Activated T-helper 17 cell treated with anti-CD3 and anti-CD28 coated beads, Interleukin-2, amount 50 U/mL, for 72 hours (primary cell): ENCODE measurements around the gene TMIGD3. TPM values are rescaled to one million over a fixed set of nuclear protein-coding genes. Genes with fewer than 3 reads are reported as not detected.
A peak's percentile ranks its signal among the peaks of the same experiment; 100 is the strongest.

Experiments
- ATAC-seq: fragments of 150-1000 bp; cut with Tn5 transposase; replicated peaks from 2 replicates; pipeline ENCODE4 v1.10.0; 2021; ENCODE audit warnings: mild to moderate bottlenecking, moderate library complexity
- H3K27ac Mint-ChIP-seq: one replicate; pipeline ENCODE4 v1.8.0; 2022; ENCODE audit warnings: mixed read lengths
- H3K27me3 Mint-ChIP-seq: one replicate; pipeline ENCODE4 v1.8.0; 2022; ENCODE audit warnings: mixed read lengths
- H3K36me3 Mint-ChIP-seq: one replicate; pipeline ENCODE4 v1.8.0; 2022; ENCODE audit warnings: low read depth, mild to moderate bottlenecking, mixed read lengths
- H3K4me1 Mint-ChIP-seq: one replicate; pipeline ENCODE4 v1.8.0; 2022; ENCODE audit warnings: mixed read lengths
- H3K4me3 Mint-ChIP-seq: one replicate; pipeline ENCODE4 v1.8.0; 2022; ENCODE audit warnings: mild to moderate bottlenecking, mixed read lengths
- H3K9me3 Mint-ChIP-seq: one replicate; pipeline ENCODE4 v1.8.0; 2022; ENCODE audit warnings: mixed read lengths
- total RNA-seq, 2 donors: library from RNA; stranded (reverse); gene quantifications; one replicate each; pipeline ENCODE4 v1.2.3, GENCODE V29; 2022

TMIGD3 gene
- total RNA-seq, 2 donors from 2014 or later: 0.41 TPM; not detected in 1

DNA sequence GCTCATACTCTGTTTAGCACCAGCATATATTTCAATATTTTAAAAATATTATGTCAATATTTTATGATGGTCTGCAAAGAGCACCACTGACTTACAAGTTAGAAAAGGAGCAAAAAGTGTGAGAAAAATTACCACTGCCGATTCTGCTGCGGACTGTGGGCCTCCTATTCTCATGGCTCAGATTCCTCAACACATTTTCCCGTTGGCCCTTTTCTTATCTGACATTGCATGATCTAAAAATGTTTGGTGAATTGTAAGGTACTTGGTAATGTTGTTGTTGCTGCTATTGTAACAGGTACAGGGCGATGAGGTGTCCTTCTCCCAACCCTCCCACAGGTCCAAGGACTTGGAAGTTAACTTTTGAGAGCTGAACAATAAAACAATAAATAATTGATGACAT, 28.9 kb downstream of the TMIGD3 start:
- peaks cover 37% of the 10 kb centered on the region for H3K4me1 Mint-ChIP-seq
- H3K4me3 Mint-ChIP-seq: no peak overlapping the region
- H3K36me3 Mint-ChIP-seq: peaks cover 22% of the 10 kb centered on the region
- no peak overlapping the region for H3K27ac Mint-ChIP-seq
- ATAC-seq: no peak
- H3K27me3 Mint-ChIP-seq: no peaks in the 10 kb centered on the region
- peaks cover 5% of the 10 kb centered on the region for H3K9me3 Mint-ChIP-seq

DNA sequence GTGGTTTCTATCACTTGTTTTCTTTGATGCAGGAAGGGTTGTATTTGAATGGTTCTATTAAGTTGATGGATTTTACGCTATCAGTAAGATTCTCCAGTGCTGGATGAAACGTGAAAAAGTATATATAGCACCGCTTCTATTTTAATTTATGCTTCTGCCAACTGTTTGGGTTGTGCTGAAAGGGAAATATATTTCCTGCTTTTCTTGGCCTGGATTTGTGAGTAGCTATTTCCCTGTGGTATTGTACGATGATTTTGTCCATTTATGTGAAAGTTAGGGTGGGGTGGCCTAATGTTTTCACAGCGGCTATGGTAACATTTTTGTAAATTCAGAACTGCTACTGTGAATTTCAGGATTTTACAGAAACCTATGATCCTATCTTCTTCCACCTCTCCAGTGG, 29.3 kb downstream of the TMIGD3 start:
- no peak for ATAC-seq
- Mint-ChIP-seq H3K4me3 (no peak overlapping the region), H3K36me3 (peaks cover 22% of the 10 kb centered on the region), H3K27ac (peak overlapping the region; percentile 83), H3K4me1 (peaks cover 37% of the 10 kb centered on the region), H3K27me3 (no peaks in the 10 kb centered on the region), H3K9me3 (peaks cover 5% of the 10 kb centered on the region)

GRCh38 chr1:111471538-111471937, 31.9 kb downstream of the TMIGD3 start:
- Mint-ChIP-seq H3K27me3 (no peaks in the 10 kb centered on the region), H3K4me1 (peaks cover 17% of the 10 kb centered on the region), H3K4me3 (no peak overlapping the region), H3K9me3 (no peaks in the 10 kb centered on the region), H3K36me3 (peaks cover 7% of the 10 kb centered on the region), H3K27ac (no peak overlapping the region)
- ATAC-seq: no peak

DNA sequence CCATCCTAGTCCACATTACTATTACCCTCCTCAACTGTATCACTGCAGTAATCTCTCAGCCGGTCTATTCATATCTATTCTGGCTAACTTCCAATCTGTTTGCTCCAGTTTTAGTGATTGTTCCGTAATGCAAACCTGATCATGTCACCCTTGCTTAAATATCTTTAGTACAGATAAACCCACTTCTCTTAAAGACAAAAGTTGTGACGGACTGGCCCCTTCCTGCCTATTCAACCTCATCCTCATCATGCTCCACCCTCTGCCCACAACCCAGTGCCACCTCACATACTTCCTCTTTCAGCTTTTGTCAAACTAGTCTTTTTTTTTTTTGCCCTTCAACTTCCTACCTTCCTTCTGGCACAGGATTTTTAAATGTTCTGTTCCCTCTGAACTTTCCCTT, 32.4 kb downstream of the TMIGD3 start:
- no peak overlapping the region for H3K4me3 Mint-ChIP-seq
- no peaks in the 10 kb centered on the region for H3K27me3 Mint-ChIP-seq
- peaks cover 7% of the 10 kb centered on the region for H3K36me3 Mint-ChIP-seq
- no peaks in the 10 kb centered on the region for H3K9me3 Mint-ChIP-seq
- H3K4me1 Mint-ChIP-seq: peaks cover 15% of the 10 kb centered on the region
- peak; percentile 78 for ATAC-seq
- no peak overlapping the region for H3K27ac Mint-ChIP-seq

- Mint-ChIP-seq H3K36me3 (peaks cover 7% of the 10 kb centered on the region), H3K27ac (no peak overlapping the region), H3K9me3 (no peaks in the 10 kb centered on the region), H3K4me1 (peaks cover 11% of the 10 kb centered on the region), H3K27me3 (no peaks in the 10 kb centered on the region), H3K4me3 (no peak overlapping the region)
- ATAC-seq: peak; percentile 7
These were observed 32.8 kb downstream of the TMIGD3 start for GRCh38 chr1:111470596-111470995.

DNA sequence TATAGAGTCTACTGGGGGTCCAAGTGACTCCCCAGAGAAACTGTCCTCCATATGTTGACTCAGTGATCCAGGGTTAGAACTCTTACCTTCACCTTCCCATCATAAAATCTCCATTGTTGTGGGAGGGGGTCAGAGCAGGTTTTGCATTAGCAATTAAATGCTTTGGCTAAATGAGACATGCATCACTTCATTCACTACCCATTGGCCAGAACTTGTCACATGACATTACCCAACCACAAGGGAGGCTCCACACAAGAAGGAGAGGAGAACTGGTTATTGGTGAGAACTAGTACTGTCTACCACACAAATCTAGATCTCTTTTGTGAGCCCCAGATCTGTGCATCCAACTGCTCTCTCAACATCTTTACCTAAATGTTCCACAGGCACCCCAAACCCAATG, 33.9 kb downstream of the TMIGD3 start:
- Mint-ChIP-seq H3K4me1 (peaks cover 6% of the 10 kb centered on the region), H3K36me3 (peaks cover 12% of the 10 kb centered on the region), H3K27ac (no peak overlapping the region), H3K9me3 (no peaks in the 10 kb centered on the region), H3K27me3 (no peaks in the 10 kb centered on the region), H3K4me3 (no peak overlapping the region)
- no peak for ATAC-seq

GRCh38 chr1:111468717-111469100, 34.7 kb downstream of the TMIGD3 start:
- no peaks in the 10 kb centered on the region for H3K27me3 Mint-ChIP-seq
- no peak for ATAC-seq
- H3K36me3 Mint-ChIP-seq: peaks cover 18% of the 10 kb centered on the region
- peaks cover 6% of the 10 kb centered on the region for H3K4me1 Mint-ChIP-seq
- no peak overlapping the region for H3K4me3 Mint-ChIP-seq
- no peaks in the 10 kb centered on the region for H3K9me3 Mint-ChIP-seq
- no peak overlapping the region for H3K27ac Mint-ChIP-seq

DNA sequence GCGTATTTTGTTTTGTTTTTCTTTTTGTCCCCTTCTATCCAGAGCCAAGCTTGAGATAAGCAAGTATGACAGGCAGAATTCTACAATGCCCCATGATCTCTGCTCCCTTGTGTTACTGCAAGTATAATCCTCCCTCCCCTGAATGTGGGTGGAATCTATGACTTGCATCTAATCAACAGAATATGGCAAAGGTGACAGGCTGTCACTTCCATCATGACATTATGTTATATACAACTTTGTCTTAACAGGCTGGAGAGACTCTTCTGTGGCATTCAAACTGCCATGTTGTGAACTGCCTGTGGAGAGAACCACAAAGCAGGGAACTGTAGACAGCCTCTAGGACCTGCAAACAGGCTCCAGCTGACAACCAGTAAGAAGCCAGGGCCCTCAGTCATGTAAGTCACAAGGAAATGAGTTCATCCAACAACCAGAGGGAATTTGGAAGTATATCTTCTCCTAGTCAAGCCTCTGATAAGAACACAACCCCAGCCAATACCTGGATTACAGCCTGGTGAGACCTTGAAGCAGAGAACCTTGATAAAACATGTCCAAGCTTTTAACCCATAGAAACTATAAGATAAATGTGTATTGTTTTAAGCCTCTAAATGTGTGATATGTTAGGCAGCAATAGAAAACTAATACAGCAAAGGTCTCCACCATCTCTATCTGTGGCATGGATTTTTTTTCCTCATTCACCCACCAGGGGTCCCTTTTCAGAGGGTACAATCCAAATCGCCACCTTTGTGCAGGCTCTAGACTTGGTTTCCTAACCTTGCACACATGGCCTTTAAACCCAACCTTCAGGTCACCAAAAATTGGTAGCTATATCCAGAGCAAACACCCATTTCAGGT, 35.3 kb downstream of the TMIGD3 start:
- Mint-ChIP-seq H3K27ac (no peak overlapping the region), H3K9me3 (no peaks in the 10 kb centered on the region), H3K4me3 (no peak overlapping the region), H3K4me1 (peaks cover 12% of the 10 kb centered on the region), H3K36me3 (peaks cover 24% of the 10 kb centered on the region), H3K27me3 (no peaks in the 10 kb centered on the region)
- ATAC-seq: no peak

GRCh38 chr1:111466480-111466879, 37.0 kb downstream of the TMIGD3 start:
- Mint-ChIP-seq H3K27ac (no peak overlapping the region), H3K4me1 (peaks cover 10% of the 10 kb centered on the region), H3K9me3 (no peaks in the 10 kb centered on the region), H3K36me3 (peaks cover 34% of the 10 kb centered on the region), H3K27me3 (no peaks in the 10 kb centered on the region), H3K4me3 (no peak overlapping the region)
- ATAC-seq: no peak

GRCh38 chr1:111465754-111466153, 37.7 kb downstream of the TMIGD3 start:
- peaks cover 10% of the 10 kb centered on the region for H3K4me1 Mint-ChIP-seq
- H3K27ac Mint-ChIP-seq: no peak overlapping the region
- no peak overlapping the region for H3K4me3 Mint-ChIP-seq
- no peaks in the 10 kb centered on the region for H3K27me3 Mint-ChIP-seq
- H3K36me3 Mint-ChIP-seq: peaks cover 41% of the 10 kb centered on the region
- no peak for ATAC-seq
- no peaks in the 10 kb centered on the region for H3K9me3 Mint-ChIP-seq

GRCh38 chr1:111463029-111463683, 40.3 kb downstream of the TMIGD3 start:
- peak overlapping the region; percentile 28 for H3K27ac Mint-ChIP-seq
- H3K4me1 Mint-ChIP-seq: peaks cover 10% of the 10 kb centered on the region
- no peak for ATAC-seq

DNA sequence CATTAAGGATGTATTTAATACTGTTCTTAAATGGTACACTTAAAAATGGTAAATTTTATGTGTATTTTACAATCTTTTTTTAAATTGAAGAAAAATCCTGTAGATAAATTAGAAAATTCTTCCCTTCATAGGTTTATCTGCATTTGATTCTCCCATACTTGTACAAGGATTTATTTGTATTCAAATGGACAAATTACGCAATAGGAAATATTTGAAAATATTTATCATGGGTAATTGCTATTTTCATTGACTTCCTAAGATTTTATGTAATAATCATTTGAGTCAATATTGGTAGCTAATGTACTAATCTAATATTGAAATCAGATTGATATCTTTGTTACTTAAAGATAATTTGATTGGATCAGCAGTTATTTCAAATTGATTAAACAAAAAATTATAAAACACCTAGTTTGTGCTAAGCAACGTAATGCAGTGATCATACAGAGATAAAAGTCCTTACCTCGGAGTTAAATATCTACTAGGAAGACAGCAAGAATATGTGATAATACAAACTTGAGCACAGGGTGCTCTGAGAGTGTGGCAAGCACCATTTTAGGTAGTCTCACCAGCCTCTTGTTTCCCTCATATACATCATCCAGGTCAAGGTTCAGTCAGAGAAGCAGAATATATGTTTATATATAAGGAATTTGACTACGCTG, 40.9 kb downstream of the TMIGD3 start:
- no peak for ATAC-seq
- H3K9me3 Mint-ChIP-seq: no peaks in the 10 kb centered on the region
- no peak overlapping the region for H3K4me3 Mint-ChIP-seq
- H3K27me3 Mint-ChIP-seq: no peaks in the 10 kb centered on the region
- H3K36me3 Mint-ChIP-seq: peaks cover 72% of the 10 kb centered on the region
- H3K27ac Mint-ChIP-seq: peak overlapping the region; percentile 28
- H3K4me1 Mint-ChIP-seq: peaks cover 10% of the 10 kb centered on the region

More at GRCh38 chr1:111463029-111463683, 40.3 kb downstream of the TMIGD3 start:
- Mint-ChIP-seq H3K27me3 (no peaks in the 10 kb centered on the region), H3K36me3 (peaks cover 65% of the 10 kb centered on the region), H3K9me3 (no peaks in the 10 kb centered on the region), H3K4me3 (no peak overlapping the region)

GRCh38 chr1:111461765-111462164, 41.7 kb downstream of the TMIGD3 start:
- H3K27ac Mint-ChIP-seq: no peak overlapping the region
- H3K9me3 Mint-ChIP-seq: no peaks in the 10 kb centered on the region
- no peak for ATAC-seq
- H3K27me3 Mint-ChIP-seq: no peaks in the 10 kb centered on the region
- H3K4me3 Mint-ChIP-seq: no peak overlapping the region
- peaks cover 14% of the 10 kb centered on the region for H3K4me1 Mint-ChIP-seq
- H3K36me3 Mint-ChIP-seq: peaks cover 79% of the 10 kb centered on the region

- peak overlapping the region; percentile 74 for H3K4me3 Mint-ChIP-seq
- H3K9me3 Mint-ChIP-seq: no peaks in the 10 kb centered on the region
- H3K27ac Mint-ChIP-seq: peak overlapping the region; percentile 86
- H3K4me1 Mint-ChIP-seq: peaks cover 46% of the 10 kb centered on the region
- no peak for ATAC-seq
- peaks cover 98% of the 10 kb centered on the region for H3K36me3 Mint-ChIP-seq
- no peaks in the 10 kb centered on the region for H3K27me3 Mint-ChIP-seq
These were observed 47.8 kb downstream of the TMIGD3 start for GRCh38 chr1:111455642-111456031.
